HEK293 (cell line): Measurements from ENCODE around the gene DNAH12.
"Not testable (repeated sequence)": the region's sequence is repeated elsewhere in the genome, so short reads cannot be mapped to it uniquely, and the experiment has no call there.

Source experiments
- CTCF ChIA-PET: fragments of 350-600 bp; formaldehyde crosslinking; extraction: SDS; loops from one replicate; lab custom pipeline; 2021; ENCODE audit warnings: antibody characterized with exemption; lab: Yijun Ruan, JAX
- POLR2A ChIA-PET: fragments of 300-600 bp; formaldehyde crosslinking; extraction: SDS; loops from one replicate; lab custom pipeline; 2020; ENCODE audit warnings: antibody characterized with exemption, inconsistent platforms; lab: Yijun Ruan, JAX
- H3K27ac ChIP-seq: fragments of 200-500 bp; sonication (Bioruptor generic); 2 replicates; pipeline ENCODE4 v1.5.1; 2014; ENCODE audit warnings: low read depth, low read length, control low read depth, inconsistent platforms; ENCODE audit errors: extremely low read depth
- H3K36me3 ChIP-seq, 2 experiments: fragments of 200-500 bp in 1 of 2; sonication (Bioruptor generic) in 1 of 2; 1 replicate in 1 of 2; 2 replicates in 1 of 2; pipeline ENCODE4 v1.5.1; 2014 to 2017; ENCODE audit warnings: inconsistent platforms in 2 of 2, low read length in 2 of 2; ENCODE audit not compliant: control insufficient read depth in 2 of 2, insufficient read depth in 1 of 2
- H3K4me1 ChIP-seq: fragments of 200-500 bp; sonication (Bioruptor generic); 2 replicates; pipeline ENCODE4 v1.5.1; 2014; ENCODE audit warnings: mild to moderate bottlenecking, low read length, inconsistent platforms; ENCODE audit not compliant: control insufficient read depth, insufficient read depth
- H3K4me3 ChIP-seq: 2 replicates; pipeline ENCODE4 v1.5.1; 2011; ENCODE audit warnings: low read depth, mild to moderate bottlenecking, control low read depth, low read length, moderate library complexity
- H3K9me3 ChIP-seq: fragments of 200-500 bp; sonication (Bioruptor generic); 2 replicates; pipeline ENCODE4 v1.5.1; 2014; ENCODE audit warnings: low read depth, low read length, inconsistent platforms; ENCODE audit not compliant: control insufficient read depth, insufficient read depth
- RBAK ChIP-seq: fragments of 450-650 bp; formaldehyde crosslinking; IDR thresholded peaks from 2 replicates; pipeline ENCODE4 v1.5.1; 2016; ENCODE audit warnings: missing biosample characterization, missing genetic modification characterization
- REPIN1 ChIP-seq: fragments of 450-650 bp; formaldehyde crosslinking; IDR thresholded peaks from 2 replicates; pipeline ENCODE4 v1.5.1; 2017; ENCODE audit warnings: missing biosample characterization, missing genetic modification characterization, low read depth
- WT1 ChIP-seq: fragments of 450-650 bp; formaldehyde crosslinking; IDR thresholded peaks from 2 replicates; pipeline ENCODE4 v1.5.1; 2016; ENCODE audit warnings: missing biosample characterization, missing genetic modification characterization
- ZBTB20 ChIP-seq: fragments of 450-650 bp; formaldehyde crosslinking; IDR thresholded peaks from 2 replicates; pipeline ENCODE4 v1.5.1; 2016; ENCODE audit warnings: missing biosample characterization, missing genetic modification characterization
- ZBTB8A ChIP-seq: fragments of 450-650 bp; formaldehyde crosslinking; IDR thresholded peaks from 2 replicates; pipeline ENCODE4 v1.5.1; 2016; ENCODE audit warnings: missing biosample characterization, missing genetic modification characterization
- ZNF133 ChIP-seq: fragments of 450-650 bp; formaldehyde crosslinking; IDR thresholded peaks from 2 replicates; pipeline ENCODE4 v1.5.1; 2016; ENCODE audit warnings: missing biosample characterization, missing genetic modification characterization
- ZNF155 ChIP-seq: fragments of 450-650 bp; formaldehyde crosslinking; IDR thresholded peaks from 2 replicates; pipeline ENCODE4 v1.5.1; 2016; ENCODE audit warnings: missing biosample characterization, missing genetic modification characterization
- ZNF169 ChIP-seq: fragments of 450-650 bp; formaldehyde crosslinking; IDR thresholded peaks from 2 replicates; pipeline ENCODE4 v1.5.1; 2016; ENCODE audit warnings: missing biosample characterization, missing genetic modification characterization
- ZNF521 ChIP-seq: fragments of 450-650 bp; formaldehyde crosslinking; IDR thresholded peaks from 2 replicates; pipeline ENCODE4 v1.5.1; 2017; ENCODE audit warnings: missing biosample characterization, mild to moderate bottlenecking, missing genetic modification characterization
- ZNF548 ChIP-seq: fragments of 450-650 bp; formaldehyde crosslinking; IDR thresholded peaks from 2 replicates; pipeline ENCODE4 v1.5.1; 2016; ENCODE audit warnings: missing biosample characterization, missing genetic modification characterization
- ZNF623 ChIP-seq: fragments of 450-650 bp; formaldehyde crosslinking; IDR thresholded peaks from 2 replicates; pipeline ENCODE4 v1.5.1; 2016; ENCODE audit warnings: missing biosample characterization, missing genetic modification characterization
- ZNF654 ChIP-seq: fragments of 450-650 bp; formaldehyde crosslinking; IDR thresholded peaks from 2 replicates; pipeline ENCODE4 v1.5.1; 2016; ENCODE audit warnings: low read depth, missing biosample characterization, missing genetic modification characterization
- ZNF785 ChIP-seq: fragments of 450-650 bp; formaldehyde crosslinking; IDR thresholded peaks from 2 replicates; pipeline ENCODE4 v1.5.1; 2016; ENCODE audit warnings: missing biosample characterization, missing genetic modification characterization
- TF ChIP-seq, protein P1 (sequence below): fragments of 450-650 bp; formaldehyde crosslinking; IDR thresholded peaks from 2 replicates; pipeline ENCODE4; 2016; ENCODE audit warnings: missing biosample characterization, missing genetic modification characterization
- TF ChIP-seq, protein P2 (sequence below): fragments of 450-650 bp; formaldehyde crosslinking; IDR thresholded peaks from 2 replicates; pipeline ENCODE4 v1.5.1; 2016; ENCODE audit warnings: missing biosample characterization, missing genetic modification characterization, borderline replicate concordance
- TF ChIP-seq, protein P3 (sequence below): sonication (generic); formaldehyde crosslinking; IDR thresholded peaks from 2 replicates; pipeline ENCODE4 v1.8.1; 2022; ENCODE audit warnings: mild to moderate bottlenecking, moderate library complexity, missing genetic modification reagents
- TF ChIP-seq, protein P4 (sequence below): fragments of 450-650 bp; formaldehyde crosslinking; IDR thresholded peaks from 2 replicates; pipeline ENCODE4 v1.5.1; 2016; ENCODE audit warnings: missing biosample characterization, missing genetic modification characterization

The DNAH12 gene

DNA sequence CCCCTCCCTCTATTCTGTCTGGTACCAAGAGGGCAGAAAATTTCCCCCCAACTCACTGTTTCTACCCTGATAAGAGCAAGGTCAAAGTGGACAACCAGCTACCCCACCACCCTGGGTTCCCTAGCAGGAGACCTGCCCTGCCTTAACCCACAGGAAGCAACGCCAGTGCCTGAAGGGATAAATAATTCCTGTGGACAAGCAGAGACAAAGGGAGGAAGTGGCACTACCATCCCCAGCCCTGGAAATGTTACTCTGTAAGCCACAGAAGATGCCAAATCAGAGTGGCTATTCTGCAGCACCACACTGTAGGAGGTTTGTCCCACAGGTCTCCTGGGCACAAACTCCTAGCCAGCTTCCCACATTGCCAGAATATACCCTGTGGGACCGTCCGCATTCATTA is 80.1 kb downstream of the DNAH12 start:
- no peak overlapping the region for H3K27ac ChIP-seq
- CTCF ChIA-PET, result interaction anchor here (0.6 kb wide), 1 partner anchor 104 kb away, joined by 3 read pairs; no protein-coding TSS in a partner anchor
- no peaks in the 10 kb centered on the region for H3K36me3 ChIP-seq
- no peaks in the 10 kb centered on the region for H3K9me3 ChIP-seq
- no peak overlapping the region for H3K4me3 ChIP-seq
- no peak for TF ChIP-seq ZNF548
- TF ChIP-seq, protein P1, sequence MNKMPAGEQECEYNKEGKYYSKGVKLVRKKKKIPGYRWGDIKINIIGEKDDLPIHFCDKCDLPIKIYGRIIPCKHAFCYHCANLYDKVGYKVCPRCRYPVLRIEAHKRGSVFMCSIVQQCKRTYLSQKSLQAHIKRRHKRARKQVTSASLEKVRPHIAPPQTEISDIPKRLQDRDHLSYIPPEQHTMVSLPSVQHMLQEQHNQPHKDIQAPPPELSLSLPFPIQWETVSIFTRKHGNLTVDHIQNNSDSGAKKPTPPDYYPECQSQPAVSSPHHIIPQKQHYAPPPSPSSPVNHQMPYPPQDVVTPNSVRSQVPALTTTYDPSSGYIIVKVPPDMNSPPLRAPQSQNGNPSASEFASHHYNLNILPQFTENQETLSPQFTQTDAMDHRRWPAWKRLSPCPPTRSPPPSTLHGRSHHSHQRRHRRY (tag by site-specific recombination), result no peak
- TF ChIP-seq ZNF654 (tag by site-specific recombination), result no peak
- no peak for TF ChIP-seq ZNF521 (tag by site-specific recombination)
- TF ChIP-seq, protein P2, sequence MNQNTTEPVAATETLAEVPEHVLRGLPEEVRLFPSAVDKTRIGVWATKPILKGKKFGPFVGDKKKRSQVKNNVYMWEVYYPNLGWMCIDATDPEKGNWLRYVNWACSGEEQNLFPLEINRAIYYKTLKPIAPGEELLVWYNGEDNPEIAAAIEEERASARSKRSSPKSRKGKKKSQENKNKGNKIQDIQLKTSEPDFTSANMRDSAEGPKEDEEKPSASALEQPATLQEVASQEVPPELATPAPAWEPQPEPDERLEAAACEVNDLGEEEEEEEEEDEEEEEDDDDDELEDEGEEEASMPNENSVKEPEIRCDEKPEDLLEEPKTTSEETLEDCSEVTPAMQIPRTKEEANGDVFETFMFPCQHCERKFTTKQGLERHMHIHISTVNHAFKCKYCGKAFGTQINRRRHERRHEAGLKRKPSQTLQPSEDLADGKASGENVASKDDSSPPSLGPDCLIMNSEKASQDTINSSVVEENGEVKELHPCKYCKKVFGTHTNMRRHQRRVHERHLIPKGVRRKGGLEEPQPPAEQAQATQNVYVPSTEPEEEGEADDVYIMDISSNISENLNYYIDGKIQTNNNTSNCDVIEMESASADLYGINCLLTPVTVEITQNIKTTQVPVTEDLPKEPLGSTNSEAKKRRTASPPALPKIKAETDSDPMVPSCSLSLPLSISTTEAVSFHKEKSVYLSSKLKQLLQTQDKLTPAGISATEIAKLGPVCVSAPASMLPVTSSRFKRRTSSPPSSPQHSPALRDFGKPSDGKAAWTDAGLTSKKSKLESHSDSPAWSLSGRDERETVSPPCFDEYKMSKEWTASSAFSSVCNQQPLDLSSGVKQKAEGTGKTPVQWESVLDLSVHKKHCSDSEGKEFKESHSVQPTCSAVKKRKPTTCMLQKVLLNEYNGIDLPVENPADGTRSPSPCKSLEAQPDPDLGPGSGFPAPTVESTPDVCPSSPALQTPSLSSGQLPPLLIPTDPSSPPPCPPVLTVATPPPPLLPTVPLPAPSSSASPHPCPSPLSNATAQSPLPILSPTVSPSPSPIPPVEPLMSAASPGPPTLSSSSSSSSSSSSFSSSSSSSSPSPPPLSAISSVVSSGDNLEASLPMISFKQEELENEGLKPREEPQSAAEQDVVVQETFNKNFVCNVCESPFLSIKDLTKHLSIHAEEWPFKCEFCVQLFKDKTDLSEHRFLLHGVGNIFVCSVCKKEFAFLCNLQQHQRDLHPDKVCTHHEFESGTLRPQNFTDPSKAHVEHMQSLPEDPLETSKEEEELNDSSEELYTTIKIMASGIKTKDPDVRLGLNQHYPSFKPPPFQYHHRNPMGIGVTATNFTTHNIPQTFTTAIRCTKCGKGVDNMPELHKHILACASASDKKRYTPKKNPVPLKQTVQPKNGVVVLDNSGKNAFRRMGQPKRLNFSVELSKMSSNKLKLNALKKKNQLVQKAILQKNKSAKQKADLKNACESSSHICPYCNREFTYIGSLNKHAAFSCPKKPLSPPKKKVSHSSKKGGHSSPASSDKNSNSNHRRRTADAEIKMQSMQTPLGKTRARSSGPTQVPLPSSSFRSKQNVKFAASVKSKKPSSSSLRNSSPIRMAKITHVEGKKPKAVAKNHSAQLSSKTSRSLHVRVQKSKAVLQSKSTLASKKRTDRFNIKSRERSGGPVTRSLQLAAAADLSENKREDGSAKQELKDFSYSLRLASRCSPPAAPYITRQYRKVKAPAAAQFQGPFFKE (tag by site-specific recombination), result no peak
- TF ChIP-seq WT1, result no peak
- TF ChIP-seq ZNF785 (tag by site-specific recombination), result no peak
- H3K4me1 ChIP-seq, result no peaks in the 10 kb centered on the region
- POLR2A ChIA-PET, result no interaction called here

DNA sequence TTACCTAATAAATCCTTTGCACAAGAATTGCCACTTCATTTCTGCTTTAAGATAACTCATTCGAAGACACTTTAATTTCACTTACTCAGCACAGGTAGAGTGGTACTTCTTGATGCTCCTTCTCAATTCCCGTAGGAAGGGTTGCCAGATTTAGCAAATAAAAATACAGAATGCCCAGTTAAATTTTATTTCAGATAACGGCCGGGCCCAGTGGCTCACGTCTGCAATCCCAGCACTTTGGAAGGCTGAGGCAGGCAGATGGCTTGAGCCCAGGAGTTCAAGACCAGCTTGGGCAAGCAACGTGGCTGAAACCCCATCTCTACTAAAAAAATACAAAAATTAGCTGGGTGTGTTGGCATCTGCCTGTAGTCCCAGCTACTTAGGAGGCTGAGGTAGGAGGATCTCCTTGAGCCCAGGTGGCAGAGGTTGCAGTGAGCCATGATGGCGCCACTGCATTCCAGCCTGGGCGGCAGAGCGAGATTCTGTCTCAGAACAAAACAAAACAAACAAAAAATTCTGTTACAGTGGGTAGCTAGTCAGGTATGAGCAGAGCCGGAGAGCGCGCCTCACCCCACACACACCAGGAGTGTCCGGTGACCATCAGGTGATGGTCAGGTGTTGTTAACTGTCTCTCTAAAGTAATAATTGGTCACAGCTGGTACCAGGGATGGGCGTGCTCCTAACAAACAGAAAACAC is 92.8 kb downstream of the DNAH12 start:
- Histone ChIP-seq H3K4me1 (no peaks in the 10 kb centered on the region), H3K36me3 (no peaks in the 10 kb centered on the region), H3K4me3 (no peak overlapping the region), H3K27ac (no peak overlapping the region), H3K9me3 (no peaks in the 10 kb centered on the region)
- CTCF ChIA-PET, result no interaction called here
- POLR2A ChIA-PET, result no interaction called here
- TF ChIP-seq ZNF169 (tag by site-specific recombination) (no peak), WT1 (no peak), RBAK (tag by site-specific recombination) (no peak), ZBTB8A (tag by site-specific recombination) (no peak), ZBTB20 (tag by site-specific recombination) (no peak), ZNF654 (tag by site-specific recombination) (no peak), ZNF155 (tag by site-specific recombination) (no peak), ZNF623 (no peak), REPIN1 (tag by site-specific recombination) (no peak), ZNF133 (tag by site-specific recombination) (no peak)
- TF ChIP-seq, protein P3, sequence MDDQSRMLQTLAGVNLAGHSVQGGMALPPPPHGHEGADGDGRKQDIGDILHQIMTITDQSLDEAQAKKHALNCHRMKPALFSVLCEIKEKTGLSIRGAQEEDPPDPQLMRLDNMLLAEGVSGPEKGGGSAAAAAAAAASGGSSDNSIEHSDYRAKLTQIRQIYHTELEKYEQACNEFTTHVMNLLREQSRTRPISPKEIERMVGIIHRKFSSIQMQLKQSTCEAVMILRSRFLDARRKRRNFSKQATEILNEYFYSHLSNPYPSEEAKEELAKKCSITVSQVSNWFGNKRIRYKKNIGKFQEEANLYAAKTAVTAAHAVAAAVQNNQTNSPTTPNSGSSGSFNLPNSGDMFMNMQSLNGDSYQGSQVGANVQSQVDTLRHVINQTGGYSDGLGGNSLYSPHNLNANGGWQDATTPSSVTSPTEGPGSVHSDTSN (CRISPR knock-in tag), result no peak
- TF ChIP-seq, protein P4, sequence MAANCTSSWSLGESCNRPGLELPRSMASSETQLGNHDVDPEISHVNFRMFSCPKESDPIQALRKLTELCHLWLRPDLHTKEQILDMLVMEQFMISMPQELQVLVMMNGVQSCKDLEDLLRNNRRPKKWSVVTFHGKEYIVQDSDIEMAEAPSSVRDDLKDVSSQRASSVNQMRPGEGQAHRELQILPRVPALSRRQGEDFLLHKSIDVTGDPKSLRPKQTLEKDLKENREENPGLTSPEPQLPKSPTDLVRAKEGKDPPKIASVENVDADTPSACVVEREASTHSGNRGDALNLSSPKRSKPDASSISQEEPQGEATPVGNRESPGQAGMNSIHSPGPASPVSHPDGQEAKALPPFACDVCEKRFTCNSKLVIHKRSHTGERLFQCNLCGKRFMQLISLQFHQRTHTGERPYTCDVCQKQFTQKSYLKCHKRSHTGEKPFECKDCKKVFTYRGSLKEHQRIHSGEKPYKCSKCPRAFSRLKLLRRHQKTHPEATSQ, result no peak

DNA sequence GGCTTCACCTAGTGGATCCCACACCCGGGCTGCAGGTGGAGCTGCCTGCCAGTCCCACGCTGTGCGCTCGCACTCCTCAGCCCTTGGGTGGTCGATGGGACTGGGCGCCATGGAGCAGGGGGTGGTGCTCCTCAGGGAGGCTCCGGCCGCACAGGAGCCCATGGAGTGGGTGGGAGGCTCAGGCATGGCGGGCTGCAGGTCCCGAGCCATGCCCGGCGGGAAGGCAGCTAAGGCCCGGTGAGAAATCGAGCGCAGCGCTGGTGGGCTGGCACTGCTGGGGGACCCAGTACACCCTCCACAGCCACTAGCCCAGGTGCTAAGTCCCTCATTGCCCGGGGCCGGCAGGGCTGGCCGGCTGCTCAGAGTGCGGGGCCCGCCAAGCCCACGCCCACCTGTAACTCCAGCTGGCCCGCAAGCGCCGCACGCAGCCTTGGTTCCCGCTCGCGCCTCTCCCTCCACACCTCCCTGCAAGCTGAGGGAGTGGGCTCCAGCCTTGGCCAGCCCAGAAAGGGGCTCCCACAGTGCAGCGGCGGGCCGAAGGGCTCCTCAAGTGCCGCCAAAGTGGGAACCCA is 94.8 kb downstream of the DNAH12 start:
- CTCF ChIA-PET, result interaction anchor here (0.6 kb wide), 1 partner anchor 204 kb away, joined by 3 read pairs; no protein-coding TSS in a partner anchor
- H3K27ac ChIP-seq, H3K36me3 ChIP-seq, H3K9me3 ChIP-seq, POLR2A ChIA-PET, H3K4me1 ChIP-seq, H3K4me3 ChIP-seq: not testable (repeated sequence)

DNA sequence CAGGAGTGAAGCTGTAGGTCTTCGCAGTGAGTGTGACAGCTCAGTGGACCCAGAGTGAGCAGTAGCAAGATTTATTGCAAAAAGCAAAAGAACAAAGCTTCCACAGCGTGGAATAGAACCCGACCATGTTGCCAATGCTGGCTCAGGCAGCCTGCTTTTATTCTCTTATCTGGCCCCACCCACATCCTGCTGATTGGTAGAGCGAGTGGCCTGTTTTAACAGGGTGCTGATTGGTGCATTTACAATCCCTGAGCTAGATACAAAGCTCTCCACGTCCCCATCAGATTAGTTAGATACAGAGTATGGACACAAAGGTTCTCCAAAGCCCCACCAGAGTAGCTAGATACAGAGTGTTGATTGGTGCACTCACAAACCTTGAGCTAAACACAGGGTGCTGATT is 95.7 kb downstream of the DNAH12 start:
- H3K9me3 ChIP-seq, H3K4me3 ChIP-seq, H3K27ac ChIP-seq, H3K36me3 ChIP-seq, H3K4me1 ChIP-seq, POLR2A ChIA-PET: not testable (repeated sequence)
- CTCF ChIA-PET, result interaction anchor here (0.6 kb wide), 1 partner anchor 205 kb away, joined by 3 read pairs; no protein-coding TSS in a partner anchor
